Measurements from ENCODE around the gene FHL3. TPM values are rescaled to one million over a fixed set of nuclear protein-coding genes. Genes with fewer than 3 reads are reported as not detected.

Gene FHL3
- total RNA-seq, 2 donors from 2014 or later = 7.3 to 7.8 TPM

DNA sequence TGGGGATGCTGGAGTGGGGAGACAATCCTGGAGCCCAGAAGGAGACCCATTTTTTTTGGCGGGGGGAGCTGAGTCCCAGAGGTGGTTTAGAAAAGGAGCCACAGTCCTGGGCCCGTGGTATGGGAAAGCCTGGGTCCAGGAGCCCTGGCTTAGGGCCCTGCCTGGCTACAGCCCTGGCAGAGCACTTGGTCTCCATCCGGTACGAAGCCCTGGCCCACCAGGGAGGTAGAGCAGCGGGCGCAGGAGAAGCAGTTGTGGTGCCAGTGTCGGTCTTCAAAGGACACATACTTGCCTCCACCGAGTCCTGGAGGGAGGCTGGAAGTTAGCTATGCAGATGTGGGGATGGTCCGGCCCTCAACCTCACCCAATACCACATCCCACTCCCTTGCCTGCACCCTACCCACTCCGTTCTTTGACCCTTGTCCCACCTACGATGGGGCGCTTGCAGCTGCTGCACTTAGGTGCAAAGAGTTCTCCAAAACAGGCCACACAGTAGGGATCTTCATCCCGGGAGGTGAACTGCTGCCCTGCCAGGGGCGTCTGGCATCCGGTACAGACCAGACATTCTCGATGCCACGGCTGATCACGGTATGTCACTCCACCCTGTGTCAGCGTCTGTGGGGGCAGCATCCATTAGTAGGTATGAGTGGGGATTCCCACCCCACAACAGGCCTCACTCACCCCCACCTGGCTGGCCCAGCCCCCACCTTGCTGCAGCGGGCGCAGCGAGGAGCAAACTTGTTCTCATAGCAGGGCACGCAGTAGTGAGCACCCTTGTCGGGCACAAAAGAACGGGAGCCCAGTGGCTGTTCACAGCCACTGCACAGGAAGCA, 7.8 kb downstream of the FHL3 start:
- no peaks in the 10 kb centered on the region for H3K9me3 ChIP-seq
- ATAC-seq (no peak), DNase-seq (no peak)
- H3K27me3 ChIP-seq = no peaks in the 10 kb centered on the region
- WGBS, 2 donors = 87 to 88% methylated on average over 19 to 25 of the region's 25 CpGs
- intact Hi-C loops (cut with DNase I) = no loop called here
- H3K27ac ChIP-seq = peak overlapping the region in 2 of 4 donors; percentile 56 to 78
- H3K36me3 ChIP-seq (replicated peaks in 1 of 2; ENCODE audit: insufficient read depth in 1 of 2, low read depth in 2 of 2) = no peaks in the 10 kb centered on the region
- peaks cover 33% of the 10 kb centered on the region for H3K4me1 ChIP-seq
- no peak for TF ChIP-seq POLR2A (IDR thresholded peaks at IDR 0.05)
- TF ChIP-seq, protein P1, sequence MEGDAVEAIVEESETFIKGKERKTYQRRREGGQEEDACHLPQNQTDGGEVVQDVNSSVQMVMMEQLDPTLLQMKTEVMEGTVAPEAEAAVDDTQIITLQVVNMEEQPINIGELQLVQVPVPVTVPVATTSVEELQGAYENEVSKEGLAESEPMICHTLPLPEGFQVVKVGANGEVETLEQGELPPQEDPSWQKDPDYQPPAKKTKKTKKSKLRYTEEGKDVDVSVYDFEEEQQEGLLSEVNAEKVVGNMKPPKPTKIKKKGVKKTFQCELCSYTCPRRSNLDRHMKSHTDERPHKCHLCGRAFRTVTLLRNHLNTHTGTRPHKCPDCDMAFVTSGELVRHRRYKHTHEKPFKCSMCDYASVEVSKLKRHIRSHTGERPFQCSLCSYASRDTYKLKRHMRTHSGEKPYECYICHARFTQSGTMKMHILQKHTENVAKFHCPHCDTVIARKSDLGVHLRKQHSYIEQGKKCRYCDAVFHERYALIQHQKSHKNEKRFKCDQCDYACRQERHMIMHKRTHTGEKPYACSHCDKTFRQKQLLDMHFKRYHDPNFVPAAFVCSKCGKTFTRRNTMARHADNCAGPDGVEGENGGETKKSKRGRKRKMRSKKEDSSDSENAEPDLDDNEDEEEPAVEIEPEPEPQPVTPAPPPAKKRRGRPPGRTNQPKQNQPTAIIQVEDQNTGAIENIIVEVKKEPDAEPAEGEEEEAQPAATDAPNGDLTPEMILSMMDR (IDR thresholded peaks at IDR 0.05) = no peak
- no peak overlapping the region for H3K4me3 ChIP-seq

DNA sequence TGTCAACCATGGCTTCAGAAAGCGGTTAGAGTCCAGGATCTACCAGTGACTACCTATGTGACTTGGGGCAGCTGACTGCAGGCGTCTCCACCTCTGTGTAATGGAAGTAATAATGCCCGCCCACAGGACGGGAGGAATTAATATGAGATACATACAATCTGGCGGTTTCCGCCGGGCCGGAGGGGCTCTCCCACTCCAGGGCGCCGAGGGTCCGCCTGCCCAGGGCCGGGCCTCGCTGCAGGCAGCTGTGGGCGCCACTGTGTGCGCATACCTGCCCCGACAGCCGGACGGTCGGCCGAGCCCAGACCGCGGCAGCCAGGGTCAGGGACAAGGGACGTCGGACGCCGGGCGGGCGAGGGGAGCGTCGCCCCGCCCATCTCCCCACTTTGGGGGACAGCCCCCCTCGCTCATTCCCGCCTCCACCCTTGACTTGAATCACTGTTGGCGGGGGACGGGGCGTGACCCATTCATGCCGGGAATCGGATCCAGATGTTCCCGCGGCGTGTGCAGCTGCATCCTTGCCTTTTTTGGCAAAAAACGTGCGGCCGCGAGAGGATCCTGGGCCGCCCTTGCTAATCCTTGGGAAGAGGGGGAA, 9.5 kb downstream of the FHL3 start:
- WGBS, 2 donors = 10% methylated on average over 13 to 45 of the region's 46 CpGs
- peak overlapping the region; percentile 54 to 80 (median 71) for H3K27ac ChIP-seq
- TF ChIP-seq POLR2A (IDR thresholded peaks at IDR 0.05) = peak; percentile 18 to 73 (median 49)
- TF ChIP-seq, protein P1 (IDR thresholded peaks at IDR 0.05) = no peak
- H3K4me1 ChIP-seq = peaks cover 28% of the 10 kb centered on the region
- peak; percentile 54 to 75 (median 65) for DNase-seq
- peak; percentile 69 for ATAC-seq
- H3K27me3 ChIP-seq = no peaks in the 10 kb centered on the region
- intact Hi-C loops (cut with DNase I) = no loop called here
- H3K36me3 ChIP-seq (replicated peaks in 1 of 2; ENCODE audit: insufficient read depth in 1 of 2, low read depth in 2 of 2) = no peaks in the 10 kb centered on the region
- H3K9me3 ChIP-seq = no peaks in the 10 kb centered on the region
- H3K4me3 ChIP-seq = peak overlapping the region in 1 of 2 donors; percentile 8

DNA sequence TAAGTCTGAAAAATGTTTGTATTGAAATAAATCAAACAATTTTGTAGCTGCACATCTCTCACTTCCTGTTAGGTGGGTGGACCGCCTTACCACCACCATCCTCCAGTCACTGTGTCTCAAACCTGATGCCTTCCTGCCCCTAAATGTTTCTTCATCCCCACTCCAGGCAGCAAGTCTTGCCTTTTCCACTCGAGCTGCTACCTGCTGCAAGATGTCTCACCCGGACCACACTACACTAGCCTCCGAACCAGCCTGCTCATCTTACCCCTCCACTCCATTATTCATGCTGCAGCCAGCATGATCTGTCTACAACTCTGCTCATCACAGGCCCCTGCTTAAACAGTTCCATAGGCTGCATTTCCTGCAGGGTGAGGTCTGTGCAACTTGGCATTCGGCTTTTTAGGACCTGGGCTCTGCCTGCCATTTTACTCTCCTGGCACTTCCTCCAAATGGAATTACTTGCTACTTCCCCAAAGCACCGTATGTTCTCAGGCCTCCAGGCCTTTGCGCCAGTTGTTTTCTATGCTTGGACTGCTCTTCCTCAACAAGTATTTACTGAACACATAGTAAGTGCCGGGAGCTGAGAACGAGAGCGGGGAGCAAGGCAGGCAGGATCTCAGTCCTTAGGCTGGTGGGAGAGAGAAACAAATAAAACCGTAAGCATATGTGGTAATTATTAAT, 10.3 kb downstream of the FHL3 start:
- H3K27ac ChIP-seq = peak overlapping the region in 3 of 4 donors; percentile 48 to 80 (median 78)
- no peak overlapping the region for H3K4me3 ChIP-seq
- H3K27me3 ChIP-seq = no peaks in the 10 kb centered on the region
- WGBS, 2 donors = 64 to 70% methylated on average over 11 of the region's 11 CpGs
- H3K4me1 ChIP-seq = peaks cover 21% of the 10 kb centered on the region
- ATAC-seq = peak; percentile 1
- TF ChIP-seq POLR2A (IDR thresholded peaks at IDR 0.05) = no peak
- TF ChIP-seq, protein P1 (IDR thresholded peaks at IDR 0.05) = no peak
- no peaks in the 10 kb centered on the region for H3K36me3 ChIP-seq (replicated peaks in 1 of 2; ENCODE audit: insufficient read depth in 1 of 2, low read depth in 2 of 2)
- DNase-seq = no peak
- no peaks in the 10 kb centered on the region for H3K9me3 ChIP-seq
- intact Hi-C loops (cut with DNase I) = no loop called here

DNA sequence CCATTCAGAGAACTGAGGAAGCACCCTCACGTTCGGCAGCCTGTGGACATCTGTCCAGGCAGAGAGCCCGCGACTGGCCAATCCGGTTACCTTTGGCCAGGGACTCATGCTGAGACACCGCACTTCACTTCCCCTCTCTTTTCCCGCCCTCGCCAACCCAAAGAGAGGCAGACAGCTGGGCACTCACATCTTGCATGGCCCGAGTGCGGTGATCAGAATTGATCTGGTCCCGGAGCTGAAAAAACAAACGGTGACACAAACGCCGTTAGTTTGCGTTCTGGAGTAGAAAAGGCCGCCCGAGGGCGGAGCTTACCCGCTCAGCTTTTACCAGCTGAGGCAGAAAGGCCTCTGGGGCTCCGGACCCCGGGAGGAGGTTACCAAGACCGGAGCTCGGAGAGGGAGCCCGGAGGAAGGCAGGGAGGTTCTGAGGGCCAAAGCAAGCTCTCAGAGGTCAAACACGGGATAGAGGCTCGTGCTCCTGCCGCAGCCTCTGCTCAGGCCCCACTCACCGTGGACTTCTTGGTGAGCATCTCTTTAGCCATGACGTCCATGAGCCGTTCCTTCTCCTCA, 15.9 kb downstream of the FHL3 start:
- intact Hi-C loops (cut with DNase I) = no loop called here
- DNase-seq (peak in 3 of 4 donors; percentile 35 to 45 (median 43)), ATAC-seq (peak; percentile 11)
- TF ChIP-seq, protein P1 (IDR thresholded peaks at IDR 0.05) = no peak
- no peak for TF ChIP-seq POLR2A (IDR thresholded peaks at IDR 0.05)
- Histone ChIP-seq H3K36me3 (replicated peaks in 1 of 2; ENCODE audit: insufficient read depth in 1 of 2, low read depth in 2 of 2) (peaks cover 0 to 9% of the 10 kb centered on the region in 2 donors), H3K4me1 (no peaks in the 10 kb centered on the region), H3K4me3 (peak overlapping the region; percentile 95 to 97), H3K27ac (peak overlapping the region; percentile 40 to 84 (median 72)), H3K9me3 (no peaks in the 10 kb centered on the region), H3K27me3 (no peaks in the 10 kb centered on the region)
- whole genome bisulfite sequencing, 2 donors = 0% methylated on average over 26 to 30 of the region's 30 CpGs

All from body of pancreas (tissue), 4 donors.